Effector memory CD4-positive, alpha-beta T cell (primary cell): ENCODE measurements around the gene TMEM169.
"Not testable (repeated sequence)": the region's sequence is repeated elsewhere in the genome, so short reads cannot be mapped to it uniquely, and the experiment has no call there.

Experiments used
- DNase-seq, 3 donors: peaks; one replicate each; pipeline ENCODE4 v3.0.0-alpha.2; 2020
- H3K27ac ChIP-seq: 2 replicates; pipeline ENCODE4 v1.7.0; 2013; ENCODE audit warnings: mild to moderate bottlenecking, low read length, moderate library complexity; ENCODE audit not compliant: insufficient read depth, poor library complexity, severe bottlenecking
- H3K27me3 ChIP-seq: replicated peaks from 2 replicates; pipeline ENCODE4 v1.7.0; 2013; ENCODE audit warnings: mild to moderate bottlenecking, low read length; ENCODE audit not compliant: insufficient read depth, control insufficient read depth, poor library complexity, severe bottlenecking
- H3K36me3 ChIP-seq: 2 replicates; pipeline ENCODE4 v1.7.0; 2013; ENCODE audit warnings: mild to moderate bottlenecking, low read length, moderate library complexity; ENCODE audit not compliant: control insufficient read depth, insufficient read depth
- H3K4me1 ChIP-seq: 2 replicates; pipeline ENCODE4 v1.7.0; 2013; ENCODE audit warnings: low read length, mild to moderate bottlenecking; ENCODE audit not compliant: control insufficient read depth, insufficient read depth, poor library complexity, severe bottlenecking
- H3K4me3 ChIP-seq: 2 replicates; pipeline ENCODE4 v1.7.0; 2013; ENCODE audit warnings: low read length, low read depth, mild to moderate bottlenecking; ENCODE audit not compliant: insufficient read depth, poor library complexity, severe bottlenecking
- H3K9me3 ChIP-seq: 2 replicates; pipeline ENCODE4 v1.7.0; 2013; ENCODE audit warnings: mild to moderate bottlenecking, low read length, moderate library complexity; ENCODE audit not compliant: control insufficient read depth

TMEM169 gene

GRCh38 chr2:216119986-216120385, 38.3 kb downstream of the TMEM169 start:
- H3K9me3 ChIP-seq: no peaks in the 10 kb centered on the region
- H3K36me3 ChIP-seq: peaks cover 76% of the 10 kb centered on the region
- no peak overlapping the region for H3K4me3 ChIP-seq
- DNase-seq: no peak
- no peaks in the 10 kb centered on the region for H3K27me3 ChIP-seq
- H3K27ac ChIP-seq: no peak overlapping the region
- H3K4me1 ChIP-seq: peaks cover 13% of the 10 kb centered on the region

- Histone ChIP-seq H3K36me3 (peaks cover 85% of the 10 kb centered on the region), H3K27me3 (no peaks in the 10 kb centered on the region), H3K27ac (no peak overlapping the region), H3K4me3 (no peak overlapping the region), H3K9me3 (no peaks in the 10 kb centered on the region), H3K4me1 (peaks cover 7% of the 10 kb centered on the region)
- DNase-seq: no peak
Measured at GRCh38 chr2:216121255-216121654, 39.5 kb downstream of the TMEM169 start.

- Histone ChIP-seq H3K9me3 (no peaks in the 10 kb centered on the region), H3K4me1 (peaks cover 4% of the 10 kb centered on the region), H3K27me3 (no peaks in the 10 kb centered on the region), H3K4me3 (no peak overlapping the region), H3K27ac (no peak overlapping the region), H3K36me3 (peaks cover 93% of the 10 kb centered on the region)
- no peak for DNase-seq
Measured at GRCh38 chr2:216126943-216127342, 45.2 kb downstream of the TMEM169 start.

GRCh38 chr2:216130346-216130971, 48.7 kb downstream of the TMEM169 start:
- H3K36me3 ChIP-seq: peaks cover 96% of the 10 kb centered on the region
- H3K27me3 ChIP-seq: no peaks in the 10 kb centered on the region
- H3K4me3 ChIP-seq: no peak overlapping the region
- no peak overlapping the region for H3K27ac ChIP-seq
- H3K4me1 ChIP-seq: peaks cover 4% of the 10 kb centered on the region
- no peaks in the 10 kb centered on the region for H3K9me3 ChIP-seq
- no peak for DNase-seq

GRCh38 chr2:216131175-216131926, 49.6 kb downstream of the TMEM169 start:
- peak overlapping the region; percentile 9 for H3K27ac ChIP-seq

GRCh38 chr2:216132585-216132984, 50.9 kb downstream of the TMEM169 start:
- Histone ChIP-seq H3K27ac (no peak overlapping the region), H3K36me3 (peaks cover 95% of the 10 kb centered on the region), H3K4me1 (peaks cover 4% of the 10 kb centered on the region), H3K27me3 (no peaks in the 10 kb centered on the region), H3K9me3 (no peaks in the 10 kb centered on the region), H3K4me3 (no peak overlapping the region)
- DNase-seq: no peak

More at GRCh38 chr2:216131175-216131926, 49.6 kb downstream of the TMEM169 start:
- DNase-seq: no peak
- H3K9me3 ChIP-seq: no peaks in the 10 kb centered on the region
- H3K4me3 ChIP-seq: no peak overlapping the region
- no peaks in the 10 kb centered on the region for H3K27me3 ChIP-seq
- peaks cover 95% of the 10 kb centered on the region for H3K36me3 ChIP-seq
- H3K4me1 ChIP-seq: peaks cover 4% of the 10 kb centered on the region

- Histone ChIP-seq H3K9me3 (no peaks in the 10 kb centered on the region), H3K4me1 (peaks cover 4% of the 10 kb centered on the region), H3K27ac (no peak overlapping the region), H3K4me3 (no peak overlapping the region), H3K36me3 (peaks cover 95% of the 10 kb centered on the region), H3K27me3 (no peaks in the 10 kb centered on the region)
- no peak for DNase-seq
Measured at GRCh38 chr2:216133397-216133796, 51.7 kb downstream of the TMEM169 start.

- H3K4me3 ChIP-seq: no peak overlapping the region
- H3K4me1 ChIP-seq: peaks cover 4% of the 10 kb centered on the region
- peaks cover 93% of the 10 kb centered on the region for H3K36me3 ChIP-seq
- DNase-seq: no peak
- H3K9me3 ChIP-seq: no peaks in the 10 kb centered on the region
- no peaks in the 10 kb centered on the region for H3K27me3 ChIP-seq
- H3K27ac ChIP-seq: no peak overlapping the region
Measured at GRCh38 chr2:216134958-216135541, 53.3 kb downstream of the TMEM169 start.

- Histone ChIP-seq H3K36me3 (peaks cover 90% of the 10 kb centered on the region), H3K27me3 (no peaks in the 10 kb centered on the region), H3K9me3 (no peaks in the 10 kb centered on the region), H3K4me1 (no peaks in the 10 kb centered on the region), H3K27ac (no peak overlapping the region), H3K4me3 (no peak overlapping the region)
- DNase-seq: peak in 1 of 3 donors; percentile 15
Measured at GRCh38 chr2:216139884-216140283, 58.2 kb downstream of the TMEM169 start.

- not testable (repeated sequence) for H3K4me3 ChIP-seq, H3K27ac ChIP-seq, DNase-seq, H3K9me3 ChIP-seq, H3K27me3 ChIP-seq, H3K4me1 ChIP-seq
- H3K36me3 ChIP-seq: peaks cover 80% of the 10 kb centered on the region
Measured at GRCh38 chr2:216141516-216141915, 59.8 kb downstream of the TMEM169 start.
